M059J (cell line): ENCODE results near the gene KCNF1. TPM values are rescaled to one million over a fixed set of nuclear protein-coding genes. Genes with fewer than 3 reads are reported as not detected.
A peak's percentile ranks its signal among the peaks of the same experiment; 100 is the strongest.

Experiments used
- DNase-seq: peaks from one replicate; pipeline ENCODE4 v3.0.0-alpha.2; 2012; ENCODE audit warnings: low read depth
- total RNA-seq: library from RNA; depleted of rRNA; stranded (reverse); fragments of >200 nt; shearing (Covaris generic); gene quantifications from 2 replicates; pipeline ENCODE4 v1.2.3, GENCODE V29; 2014

KCNF1 gene
- total RNA-seq, 1 experiment from 2014 or later = 0.07 TPM

GRCh38 chr2:10919410-10919770, 7.7 kb downstream of the KCNF1 start:
- DNase-seq = no peak

DNA sequence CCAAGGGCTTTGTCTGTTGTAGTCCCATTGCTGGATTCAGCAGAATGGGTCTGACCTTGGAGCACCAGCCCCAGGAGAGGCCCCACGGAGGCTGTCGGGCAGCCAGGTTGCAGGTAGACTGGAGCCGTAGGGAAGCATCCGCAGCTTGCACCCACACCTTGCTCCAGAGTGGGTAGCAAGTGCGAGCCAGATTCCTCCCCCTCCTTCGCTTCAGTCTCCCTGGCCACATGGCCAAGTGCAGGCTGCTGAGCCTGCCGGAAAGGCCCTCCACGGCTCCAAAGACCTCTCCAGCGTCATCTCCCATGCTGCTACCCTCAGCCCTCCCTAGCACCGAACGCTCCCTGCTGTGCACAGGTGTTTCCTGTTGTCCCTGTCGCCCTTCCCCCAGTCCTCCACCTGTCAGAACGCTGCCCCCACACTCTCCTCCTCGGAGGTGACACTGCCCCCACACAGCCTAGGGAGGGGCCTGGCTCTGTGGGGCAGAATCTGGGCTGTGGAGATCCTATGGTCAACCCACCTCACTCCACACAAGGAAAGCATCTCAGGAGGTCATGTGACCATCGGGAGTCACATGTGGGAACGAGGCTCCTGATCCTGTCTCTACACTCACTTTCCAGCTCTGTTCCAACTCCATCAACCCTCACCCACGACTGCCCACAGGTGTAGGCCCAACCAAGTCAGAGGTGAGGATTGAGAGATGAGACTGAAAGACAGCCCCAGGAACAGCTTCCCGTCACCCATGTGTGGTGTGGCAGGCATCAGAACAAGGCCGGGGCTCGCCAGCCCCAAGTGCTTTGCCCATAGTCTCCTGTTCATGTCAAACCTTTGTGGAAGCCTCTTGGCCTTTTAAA, 8.3 kb downstream of the KCNF1 start:
- DNase-seq = no peak

DNA sequence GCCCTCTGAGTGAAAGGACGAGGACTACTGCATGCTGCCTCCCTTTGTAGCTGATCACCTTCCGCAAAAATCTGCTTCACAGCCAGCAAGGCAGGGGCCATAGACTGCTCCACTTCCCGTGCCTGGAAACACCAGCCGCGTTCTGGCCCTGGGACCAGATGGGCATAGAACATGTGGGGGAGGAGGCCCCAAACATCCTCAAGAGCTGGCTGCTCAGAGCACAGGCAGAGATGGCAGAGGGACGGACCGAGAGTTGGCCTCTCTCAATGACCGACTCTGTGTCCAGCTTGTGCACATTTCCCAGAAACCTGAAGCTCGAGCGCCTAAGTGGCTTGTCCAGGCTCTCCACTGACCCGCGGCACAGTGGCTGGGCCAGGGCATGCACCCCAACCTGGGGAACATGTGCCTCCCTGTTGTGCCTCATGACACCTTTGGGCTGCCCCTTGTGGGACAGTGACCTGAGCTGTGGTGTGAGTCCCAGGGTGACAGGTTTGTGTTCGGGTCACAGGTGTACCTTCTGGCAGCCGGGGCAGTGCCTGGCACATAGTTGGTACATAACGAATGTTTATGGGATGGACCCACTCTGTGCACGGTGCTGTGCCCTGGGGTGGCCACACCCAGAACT, 9.1 kb downstream of the KCNF1 start:
- DNase-seq = no peak

DNA sequence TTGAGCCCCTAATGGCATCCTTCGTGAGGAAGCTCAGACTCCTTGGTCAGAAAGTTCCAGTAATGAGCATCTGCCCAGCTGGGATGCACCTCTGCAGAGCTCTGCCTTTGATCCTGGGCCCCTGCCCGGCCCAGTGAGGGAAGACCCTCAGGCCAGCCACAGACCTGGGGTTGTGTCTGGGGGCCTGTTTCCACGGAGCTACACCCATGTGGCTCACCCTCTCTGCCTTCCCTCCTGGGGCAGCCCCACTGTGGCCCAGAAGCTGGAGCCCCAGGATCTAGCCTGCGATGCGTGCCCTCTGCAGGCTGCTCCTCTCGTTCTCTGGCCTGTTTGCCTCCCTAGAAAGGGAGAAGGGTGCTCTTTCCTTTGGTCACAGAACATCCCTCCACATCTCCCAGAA, 9.8 kb downstream of the KCNF1 start:
- no peak for DNase-seq

DNA sequence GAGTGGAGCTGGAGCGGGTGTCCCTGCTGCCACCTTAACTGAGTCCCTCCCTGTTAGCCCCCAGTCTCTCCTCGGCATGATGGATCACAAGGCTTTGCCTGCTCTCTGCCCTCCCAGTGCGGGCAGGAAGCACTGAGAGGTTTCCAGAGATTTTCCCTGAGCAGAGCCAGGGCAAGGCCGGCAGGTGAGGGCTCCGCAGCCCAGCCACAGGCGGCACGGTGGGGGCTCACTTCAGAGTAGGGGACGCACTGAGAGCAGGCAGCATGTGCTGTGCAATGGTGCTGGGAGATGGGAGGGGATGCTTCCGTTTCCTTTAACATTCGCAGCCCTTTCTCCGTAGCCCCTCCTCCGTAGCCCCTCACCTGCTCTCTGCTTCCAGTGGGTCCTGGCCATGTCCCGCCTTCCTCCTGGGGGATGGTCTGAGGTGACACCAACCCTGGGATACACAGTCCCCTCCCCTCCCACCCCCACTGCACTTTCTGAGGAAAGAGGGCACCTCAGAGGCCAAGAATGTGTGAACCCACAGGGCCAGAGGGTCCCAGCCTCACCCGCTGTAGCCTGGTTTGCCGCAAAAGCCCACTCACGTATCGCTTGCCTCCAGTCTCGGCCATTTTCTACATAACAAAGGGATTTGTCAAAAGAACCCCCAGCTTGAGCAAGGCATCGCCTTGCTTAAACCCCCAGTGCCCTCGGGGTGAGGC, 10.7 kb downstream of the KCNF1 start:
- no peak for DNase-seq

DNA sequence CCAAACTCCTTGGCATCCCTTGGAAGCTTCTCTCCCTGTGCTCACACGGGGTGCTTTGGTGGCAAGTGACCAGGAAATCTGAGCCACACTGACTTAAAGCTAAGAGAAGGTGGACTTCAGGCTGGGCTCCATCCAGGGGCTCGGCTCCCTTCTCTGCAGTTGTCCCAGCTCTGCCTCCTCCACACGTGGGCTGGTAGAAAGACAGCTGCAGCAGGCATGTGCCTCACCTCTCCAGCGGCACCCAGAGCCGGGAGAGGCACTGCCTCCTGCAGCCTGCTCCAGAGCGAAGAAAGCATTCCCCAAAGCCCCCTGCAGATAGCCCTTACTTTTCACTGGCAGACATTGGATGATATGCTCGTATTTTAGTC, 11.3 kb downstream of the KCNF1 start:
- no peak for DNase-seq

DNA sequence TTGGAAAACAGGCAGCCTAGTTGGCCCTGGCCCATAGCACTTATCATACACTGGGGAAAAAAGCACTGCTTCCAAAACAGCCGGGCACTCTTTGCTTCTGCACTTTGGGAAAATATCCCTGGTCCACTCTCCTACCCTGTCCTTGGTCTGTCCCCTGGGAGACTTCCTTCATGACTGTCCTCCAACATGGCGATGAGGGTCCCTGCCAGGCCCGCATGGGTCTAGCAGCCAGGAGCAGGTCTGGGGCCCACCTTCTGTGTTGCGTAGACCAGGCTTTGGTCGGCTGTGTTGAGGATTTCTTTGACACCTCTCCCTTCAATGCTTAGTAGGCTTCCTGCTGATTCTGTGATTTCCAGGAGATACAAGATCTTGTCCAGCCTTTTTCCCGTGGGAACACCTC, 12.2 kb downstream of the KCNF1 start:
- no peak for DNase-seq

DNA sequence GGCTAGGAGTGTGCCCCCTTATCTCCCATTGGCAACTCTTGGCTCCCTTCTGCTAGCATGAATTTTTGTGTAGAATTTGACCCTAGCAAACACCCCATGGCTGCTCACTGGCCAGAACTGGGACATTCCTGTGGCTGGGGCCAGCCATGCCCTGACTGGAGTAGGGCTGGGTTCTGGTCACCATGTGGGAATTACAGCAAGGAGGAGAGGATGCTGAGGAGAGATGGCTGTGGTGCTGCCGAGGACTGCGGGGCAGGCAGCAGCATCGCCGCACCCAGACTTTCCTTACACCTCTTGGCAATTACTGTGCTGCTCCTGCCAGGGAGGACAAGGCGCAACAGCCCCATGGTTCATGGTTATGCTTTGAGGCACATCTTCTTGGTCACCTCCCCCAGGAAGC, 12.7 kb downstream of the KCNF1 start:
- DNase-seq = no peak

GRCh38 chr2:10924859-10925258, 13.1 kb downstream of the KCNF1 start:
- DNase-seq = no peak

DNA sequence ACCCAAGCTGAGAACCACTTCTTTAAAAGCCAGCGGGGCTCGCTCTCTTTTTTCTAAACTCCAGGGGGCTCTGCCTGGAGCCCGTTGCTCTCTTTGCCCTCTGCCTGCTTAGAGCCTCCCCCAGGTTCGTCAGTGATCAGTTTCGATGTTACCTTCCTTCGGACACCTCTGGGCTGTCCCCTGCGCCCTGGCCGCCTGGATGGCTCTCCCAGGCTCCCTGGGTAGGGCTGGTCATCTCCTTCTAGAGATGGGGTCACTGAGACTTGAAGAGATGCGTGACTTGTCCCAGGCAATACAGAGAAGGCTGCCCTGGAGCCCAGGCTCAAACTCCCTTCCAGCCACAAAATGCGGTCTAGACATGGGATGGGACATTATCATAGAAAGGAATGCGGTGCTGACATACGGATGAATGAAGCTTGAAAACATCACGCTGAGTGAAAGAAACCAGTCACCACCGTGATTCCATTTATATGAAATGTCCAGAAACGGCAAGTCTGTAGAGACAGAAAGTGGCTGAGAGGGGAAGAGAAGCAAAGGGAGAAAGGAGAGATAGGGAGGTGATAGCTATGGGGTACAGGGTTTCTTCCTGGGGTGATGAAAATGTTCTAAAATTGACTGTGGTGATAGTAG, 14.6 kb downstream of the KCNF1 start:
- no peak for DNase-seq

GRCh38 chr2:10930721-10931516, 19.2 kb downstream of the KCNF1 start:
- DNase-seq = no peak

DNA sequence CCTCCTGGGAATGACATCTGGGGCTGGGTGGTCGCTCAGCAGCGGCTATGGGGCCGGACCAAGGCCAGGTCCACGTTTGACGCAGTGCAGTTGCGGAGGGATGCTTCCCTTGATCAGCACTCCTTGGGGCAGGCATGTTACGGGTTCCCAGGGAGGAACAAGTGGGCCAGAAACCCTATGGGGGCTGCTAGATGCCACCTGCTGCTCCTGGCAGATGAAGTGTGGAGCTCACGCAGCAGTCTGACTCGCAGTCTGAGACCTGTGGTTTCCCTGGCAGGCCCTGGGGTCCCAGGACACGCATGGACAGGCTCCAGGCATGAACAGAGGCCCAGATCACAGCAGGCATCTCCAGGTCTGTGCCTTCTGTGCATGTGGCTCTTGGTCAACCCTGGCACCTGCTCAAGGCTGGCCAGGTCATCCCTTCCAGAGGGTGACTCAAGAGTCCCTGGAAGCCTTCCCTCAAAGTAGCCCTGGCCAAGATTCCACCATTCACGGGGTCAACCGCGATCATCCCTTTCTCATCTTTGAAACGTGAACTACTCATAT, 20.0 kb downstream of the KCNF1 start:
- peak; percentile 94 for DNase-seq

GRCh38 chr2:10932345-10933151, 20.8 kb downstream of the KCNF1 start:
- no peak for DNase-seq

GRCh38 chr2:10933700-10934225, 22.0 kb downstream of the KCNF1 start:
- no peak for DNase-seq

DNA sequence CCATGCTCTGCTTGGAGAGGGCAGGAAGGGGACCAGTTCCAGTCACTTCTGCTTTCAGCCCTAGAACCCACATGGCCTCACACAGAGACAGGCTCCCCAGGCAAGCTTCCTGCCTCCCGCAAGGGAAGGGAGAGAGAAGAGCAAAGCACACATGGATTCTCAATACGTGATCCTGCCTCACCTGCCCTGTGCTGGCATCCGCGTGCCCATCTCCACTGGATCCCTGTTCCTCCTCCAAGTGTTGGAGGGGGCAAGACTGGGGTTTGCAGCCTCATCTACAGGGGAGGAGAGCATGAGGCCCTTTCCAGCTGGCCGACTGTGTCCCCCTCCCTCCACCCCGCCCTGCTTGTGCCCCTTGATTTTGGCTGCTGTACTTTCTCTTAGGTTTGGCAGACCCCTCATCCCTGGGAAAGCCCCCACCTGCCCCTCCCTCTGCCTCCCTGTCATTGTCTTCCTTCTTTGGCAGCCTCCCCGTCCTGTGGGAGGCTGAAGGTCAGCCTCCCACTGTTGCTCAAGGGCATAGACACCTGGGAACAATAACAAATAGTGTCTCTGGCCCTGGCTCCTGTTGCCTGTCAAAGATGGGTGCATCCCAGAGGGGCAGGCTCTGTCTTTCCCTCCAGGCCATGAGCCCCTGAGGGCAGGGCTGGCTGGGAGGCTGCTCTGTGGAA, 22.7 kb downstream of the KCNF1 start:
- DNase-seq = no peak

GRCh38 chr2:10934979-10935350, 23.2 kb downstream of the KCNF1 start:
- no peak for DNase-seq

DNA sequence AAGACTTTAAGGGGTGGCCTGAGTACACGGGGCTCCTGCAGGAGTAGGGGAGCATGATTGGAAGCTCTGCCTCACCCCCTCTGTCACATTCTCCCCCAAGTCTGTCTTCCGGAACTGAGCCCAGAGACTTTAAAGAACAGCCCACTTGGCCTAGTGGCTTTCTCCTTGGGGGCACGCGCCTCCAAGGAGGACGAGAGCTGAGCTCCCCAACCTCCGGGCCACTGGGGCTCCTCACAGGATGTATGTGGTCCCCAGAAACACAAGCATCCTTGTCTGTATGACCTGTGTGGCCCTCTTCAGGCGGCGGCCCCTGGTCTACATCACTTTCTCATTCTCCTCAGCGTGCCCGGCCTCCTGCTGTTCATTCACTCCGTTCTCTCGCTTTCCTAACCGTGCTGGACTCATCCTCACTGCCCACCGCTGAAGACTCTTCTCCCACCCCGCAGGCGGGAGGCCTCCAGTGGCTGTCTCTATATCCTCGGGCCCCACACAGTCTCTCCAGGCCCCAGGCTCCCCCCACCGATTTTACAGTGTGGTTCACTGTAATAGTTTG, 23.7 kb downstream of the KCNF1 start:
- no peak for DNase-seq

- peak; percentile 99 for DNase-seq
Measured at GRCh38 chr2:10935953-10936942, 24.5 kb downstream of the KCNF1 start.
